A204.1 (cell line): ENCODE data around the gene MYBPHL.

Source experiments
- FAIRE-seq: peaks from 2 replicates; lab custom pipeline; 2012; peaks lifted over from hg19 to GRCh38; lab: Jason Lieb, UNC

MYBPHL gene

DNA sequence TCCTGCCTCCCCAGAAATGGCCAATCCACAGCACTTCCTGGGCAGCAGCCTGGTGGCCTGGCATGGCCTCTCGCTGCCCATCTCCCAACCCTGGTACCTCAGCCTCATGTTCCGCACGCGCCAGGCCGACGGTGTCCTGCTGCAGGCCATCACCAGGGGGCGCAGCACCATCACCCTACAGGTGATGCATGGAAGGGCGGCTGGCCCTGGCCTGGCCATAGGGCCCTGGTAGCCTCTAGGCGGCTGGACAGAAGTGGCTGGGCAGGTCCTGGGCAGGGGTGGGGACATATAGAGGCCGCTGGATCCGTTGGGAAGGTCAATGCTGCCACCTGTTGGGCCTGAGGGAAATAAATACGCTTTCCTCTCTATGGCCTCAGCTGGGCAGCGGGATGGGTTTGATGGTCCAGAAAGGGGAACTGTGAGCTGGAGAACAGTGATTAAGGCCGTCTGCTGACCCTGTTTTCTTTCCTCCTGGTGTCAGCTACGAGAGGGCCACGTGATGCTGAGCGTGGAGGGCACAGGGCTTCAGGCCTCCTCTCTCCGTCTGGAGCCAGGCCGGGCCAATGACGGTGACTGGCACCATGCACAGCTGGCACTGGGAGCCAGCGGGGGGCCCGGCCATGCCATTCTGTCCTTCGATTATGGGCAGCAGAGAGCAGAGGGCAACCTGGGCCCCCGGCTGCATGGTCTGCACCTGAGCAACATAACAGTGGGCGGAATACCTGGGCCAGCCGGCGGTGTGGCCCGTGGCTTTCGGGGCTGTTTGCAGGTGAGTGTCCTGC lies 43.0 kb downstream of the MYBPHL start:
- no peak for FAIRE-seq

DNA sequence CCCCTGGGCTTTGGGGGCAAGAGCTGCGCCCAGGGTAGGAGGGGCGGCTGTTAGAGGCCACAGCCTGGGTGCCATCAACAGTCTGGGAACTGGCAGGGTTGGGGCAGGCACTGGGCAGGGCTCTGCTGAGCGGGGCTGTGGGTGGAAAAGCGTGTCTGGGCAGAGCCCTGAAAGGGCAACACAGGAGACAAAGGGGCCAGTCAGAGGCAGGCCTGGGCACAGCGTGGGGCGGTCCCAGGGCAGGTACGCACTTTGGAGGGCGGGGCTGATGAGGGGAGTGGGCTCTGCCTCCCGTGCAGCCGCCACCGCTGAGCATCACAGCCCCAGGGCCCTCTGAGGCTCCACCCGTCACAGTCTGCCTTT lies 43.6 kb downstream of the MYBPHL start:
- no peak for FAIRE-seq

DNA sequence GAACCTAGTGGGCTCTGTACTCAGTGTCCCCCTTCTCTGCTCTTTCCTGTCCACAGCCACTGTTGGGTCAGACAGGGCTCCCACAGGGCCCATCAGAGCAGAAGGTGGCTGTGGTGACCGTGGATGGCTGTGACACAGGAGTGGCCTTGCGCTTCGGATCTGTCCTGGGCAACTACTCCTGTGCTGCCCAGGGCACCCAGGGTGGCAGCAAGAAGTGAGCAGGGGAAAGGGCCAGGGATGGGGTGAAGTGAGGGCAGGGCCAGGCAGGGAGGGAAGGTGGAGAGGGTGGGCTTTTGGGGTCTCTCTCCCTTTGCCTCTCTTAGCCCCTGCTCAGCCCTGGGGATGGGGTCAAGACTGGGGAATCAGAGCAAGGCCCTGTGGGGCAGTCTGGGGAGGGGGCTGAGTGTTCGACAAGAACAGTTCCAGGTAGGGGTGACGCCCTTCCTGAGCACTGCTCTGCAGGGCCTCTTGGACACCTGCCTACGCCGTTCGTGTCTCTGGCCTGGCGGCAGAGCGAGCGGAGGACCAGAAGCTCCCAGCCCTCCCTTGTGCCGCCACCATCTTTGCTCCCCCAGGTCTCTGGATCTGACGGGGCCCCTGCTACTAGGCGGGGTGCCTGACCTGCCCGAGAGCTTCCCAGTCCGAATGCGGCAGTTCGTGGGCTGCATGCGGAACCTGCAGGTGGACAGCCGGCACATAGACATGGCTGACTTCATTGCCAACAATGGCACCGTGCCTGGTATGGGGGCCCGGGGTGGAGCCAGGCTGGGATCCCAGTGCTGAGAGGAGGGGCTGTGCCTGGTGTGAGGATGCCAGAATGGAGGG lies 44.4 kb downstream of the MYBPHL start:
- FAIRE-seq = no peak

DNA sequence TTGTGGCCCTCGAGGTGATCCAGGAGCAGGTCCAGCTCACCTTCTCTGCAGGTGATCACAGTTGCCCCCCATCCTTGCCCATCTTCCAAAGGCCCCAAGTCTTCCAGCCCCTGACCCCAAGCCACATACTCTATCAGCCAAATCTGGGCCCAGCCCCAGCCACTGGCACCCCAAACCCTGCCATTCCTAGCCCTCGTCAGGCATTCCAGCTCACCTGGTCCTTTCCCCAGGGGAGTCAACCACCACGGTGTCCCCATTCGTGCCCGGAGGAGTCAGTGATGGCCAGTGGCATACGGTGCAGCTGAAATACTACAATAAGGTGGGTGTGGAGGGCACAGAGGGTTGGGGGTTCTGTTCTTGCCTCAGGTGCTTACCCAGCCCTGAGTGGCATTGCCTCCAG lies 45.2 kb downstream of the MYBPHL start:
- FAIRE-seq = no peak

DNA sequence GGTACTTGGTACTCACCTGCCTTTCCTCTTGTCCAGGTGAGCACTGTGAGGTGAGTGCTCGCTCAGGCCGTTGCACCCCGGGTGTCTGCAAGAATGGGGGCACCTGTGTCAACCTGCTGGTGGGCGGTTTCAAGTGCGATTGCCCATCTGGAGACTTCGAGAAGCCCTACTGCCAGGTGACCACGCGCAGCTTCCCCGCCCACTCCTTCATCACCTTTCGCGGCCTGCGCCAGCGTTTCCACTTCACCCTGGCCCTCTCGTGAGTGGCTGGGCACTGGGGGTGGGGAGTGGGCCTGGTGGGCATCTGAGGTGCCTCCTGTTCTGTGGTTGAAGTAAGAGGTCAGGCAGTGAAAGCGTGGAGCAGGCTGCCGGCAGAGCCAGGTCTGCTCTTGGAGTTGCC lies 45.8 kb downstream of the MYBPHL start:
- no peak for FAIRE-seq

DNA sequence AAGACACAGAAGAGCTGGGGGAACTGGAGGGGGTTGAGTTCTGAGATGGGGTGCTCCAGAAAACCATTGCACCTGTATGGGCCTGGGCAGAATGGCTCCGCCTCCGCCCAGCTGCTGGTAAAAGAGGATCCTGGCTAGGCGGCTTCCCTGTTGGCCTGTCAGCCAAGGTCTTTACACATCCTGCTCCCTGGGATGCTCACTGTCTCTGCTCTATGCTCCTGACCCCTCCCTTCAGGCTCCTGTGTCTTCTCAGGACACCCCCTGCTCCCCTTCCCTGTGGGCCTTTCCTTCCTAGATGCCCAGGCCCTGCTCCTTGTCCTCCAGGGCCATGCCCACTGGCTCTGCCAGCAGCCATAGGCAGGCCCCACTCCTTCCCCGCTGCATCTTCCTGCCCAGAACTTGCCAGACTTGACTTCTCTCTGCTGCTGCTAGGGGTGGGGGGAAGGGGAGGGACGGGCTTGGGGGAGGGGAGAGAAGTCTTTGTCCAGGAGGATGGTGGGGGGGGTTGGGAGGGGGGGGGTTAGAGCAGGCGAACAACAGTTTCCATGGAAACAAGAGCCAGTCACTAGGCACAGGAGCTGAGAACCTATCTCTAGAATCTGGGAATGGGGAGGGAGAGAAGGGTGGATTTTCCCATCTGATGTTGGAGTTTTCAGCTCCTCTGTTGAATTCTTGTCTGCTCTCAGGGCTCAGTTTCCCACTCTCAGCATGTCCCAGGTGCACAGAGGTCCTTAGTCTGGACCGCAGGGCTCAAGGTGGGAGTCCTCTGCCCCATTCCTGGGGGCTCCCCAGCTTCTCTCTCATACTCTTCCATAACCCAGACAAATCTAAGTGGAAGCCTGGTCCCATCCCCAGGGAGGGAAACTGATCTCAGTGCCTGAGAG lies 46.9 kb downstream of the MYBPHL start:
- FAIRE-seq = no peak

DNA sequence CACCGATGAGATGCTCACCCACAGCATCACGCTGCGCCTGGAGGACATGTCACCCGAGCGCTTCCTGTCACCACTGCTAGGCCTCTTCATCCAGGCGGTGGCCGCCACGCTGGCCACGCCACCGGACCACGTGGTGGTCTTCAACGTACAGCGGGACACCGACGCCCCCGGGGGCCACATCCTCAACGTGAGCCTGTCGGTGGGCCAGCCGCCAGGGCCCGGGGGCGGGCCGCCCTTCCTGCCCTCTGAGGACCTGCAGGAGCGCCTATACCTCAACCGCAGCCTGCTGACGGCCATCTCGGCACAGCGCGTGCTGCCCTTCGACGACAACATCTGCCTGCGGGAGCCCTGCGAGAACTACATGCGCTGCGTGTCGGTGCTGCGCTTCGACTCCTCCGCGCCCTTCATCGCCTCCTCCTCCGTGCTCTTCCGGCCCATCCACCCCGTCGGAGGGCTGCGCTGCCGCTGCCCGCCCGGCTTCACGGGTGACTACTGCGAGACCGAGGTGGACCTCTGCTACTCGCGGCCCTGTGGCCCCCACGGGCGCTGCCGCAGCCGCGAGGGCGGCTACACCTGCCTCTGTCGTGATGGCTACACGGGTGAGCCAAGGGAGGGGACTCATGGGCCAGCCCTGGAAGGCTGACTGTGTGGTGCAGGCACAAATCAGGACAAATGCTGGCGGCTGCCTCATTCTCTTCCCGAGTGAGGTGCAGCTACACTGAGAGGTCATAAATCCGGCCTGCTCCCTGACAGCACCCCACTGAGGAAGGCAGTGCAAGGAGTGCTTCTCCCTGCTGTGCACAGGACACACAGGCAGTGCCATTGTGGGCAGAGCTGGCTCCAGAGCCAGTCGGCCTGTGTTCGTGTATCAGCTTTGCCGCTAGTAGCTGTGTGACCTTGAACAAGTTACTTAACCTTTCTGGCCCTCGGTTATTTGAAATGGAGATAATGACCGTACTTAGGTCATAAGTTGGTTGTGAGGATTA lies 48.0 kb downstream of the MYBPHL start:
- FAIRE-seq = no peak

DNA sequence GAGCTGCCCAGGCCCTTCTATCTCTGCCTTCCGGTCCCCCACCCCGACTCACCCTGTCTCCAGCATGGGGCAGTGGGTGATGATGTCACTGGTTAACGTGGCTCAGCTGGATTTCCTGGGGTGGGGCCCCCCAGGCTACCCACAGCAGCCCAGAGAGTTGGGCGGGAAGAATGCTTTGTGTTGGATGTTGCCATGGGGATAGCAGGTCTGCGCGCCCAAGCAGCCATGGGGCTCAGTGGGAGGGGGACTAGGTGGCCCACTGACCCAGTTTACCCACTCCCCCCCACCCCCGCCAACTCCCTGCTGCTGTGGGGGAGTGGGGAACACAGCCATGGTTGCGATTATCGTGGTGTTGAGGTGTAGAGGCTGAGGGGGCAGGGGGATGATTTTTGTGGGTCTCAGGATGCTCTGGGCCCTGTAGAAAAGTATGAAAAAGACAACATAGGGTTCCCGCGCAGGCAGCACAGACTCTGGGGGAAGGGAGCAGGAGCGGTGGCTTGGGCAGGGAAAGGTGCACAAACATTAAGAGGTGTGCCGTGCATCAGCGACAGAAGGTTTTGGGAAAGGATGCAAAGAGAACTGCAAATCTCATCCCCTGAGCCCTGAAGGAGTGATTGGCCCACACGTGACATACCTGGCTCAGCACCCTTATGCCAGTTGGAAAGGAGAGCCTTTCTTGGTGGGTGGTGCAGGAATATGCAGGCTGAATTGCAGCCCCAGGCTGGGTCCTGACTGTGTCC lies 49.0 kb downstream of the MYBPHL start:
- FAIRE-seq = no peak

DNA sequence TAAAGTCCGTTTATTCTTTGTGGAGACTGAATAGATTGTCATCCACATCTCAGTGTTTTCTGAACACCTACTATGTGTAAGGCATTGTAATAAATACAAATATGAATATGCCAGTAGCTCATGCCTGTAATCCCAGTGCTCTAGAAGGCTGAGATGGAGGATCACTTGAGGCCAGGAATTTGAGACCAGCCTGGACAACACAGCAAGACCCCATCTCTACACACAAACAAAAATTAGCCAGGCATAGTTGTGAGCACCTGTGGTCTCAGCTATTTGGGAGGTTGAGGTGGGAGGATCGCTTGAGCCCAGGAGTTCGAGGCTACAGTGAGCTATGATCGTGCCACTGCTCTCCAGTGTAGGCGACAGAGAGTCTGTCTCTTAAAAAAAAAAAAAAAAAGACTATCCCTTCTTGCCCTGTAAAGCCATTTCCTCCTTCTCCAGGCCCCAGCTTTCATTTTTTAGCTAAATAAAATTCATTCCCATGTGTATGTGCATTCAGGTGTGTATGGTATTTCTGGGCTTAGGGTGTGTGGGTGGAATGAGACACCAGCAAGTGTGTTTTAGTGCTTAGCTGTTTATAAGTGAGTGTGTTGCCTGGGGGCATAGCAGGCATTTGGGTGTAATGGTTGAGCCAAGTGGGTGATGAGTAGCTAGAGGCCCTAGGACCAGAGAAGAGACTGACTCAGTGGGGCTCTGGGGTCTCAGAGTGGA lies 49.7 kb downstream of the MYBPHL start:
- FAIRE-seq = no peak

DNA sequence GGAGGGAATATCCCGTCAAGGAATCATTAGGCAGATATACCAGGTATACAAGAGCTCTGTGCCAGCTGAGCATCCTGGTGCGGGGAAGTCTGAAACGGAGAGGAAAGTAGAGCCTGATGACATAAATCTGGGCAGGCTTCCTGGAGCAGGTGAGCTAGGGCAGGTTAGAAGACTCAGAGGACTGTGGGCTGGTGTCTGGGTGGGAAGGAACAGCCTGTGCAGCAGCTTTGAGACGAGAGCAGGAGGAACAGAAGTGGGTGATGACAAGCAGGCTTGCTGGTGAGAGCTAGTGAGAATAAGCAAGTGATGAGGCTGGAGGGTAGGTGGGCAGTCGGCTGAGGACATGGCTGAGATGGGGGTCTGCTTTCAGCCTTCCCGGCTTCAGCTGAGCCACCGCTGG lies 50.7 kb downstream of the MYBPHL start:
- no peak for FAIRE-seq

DNA sequence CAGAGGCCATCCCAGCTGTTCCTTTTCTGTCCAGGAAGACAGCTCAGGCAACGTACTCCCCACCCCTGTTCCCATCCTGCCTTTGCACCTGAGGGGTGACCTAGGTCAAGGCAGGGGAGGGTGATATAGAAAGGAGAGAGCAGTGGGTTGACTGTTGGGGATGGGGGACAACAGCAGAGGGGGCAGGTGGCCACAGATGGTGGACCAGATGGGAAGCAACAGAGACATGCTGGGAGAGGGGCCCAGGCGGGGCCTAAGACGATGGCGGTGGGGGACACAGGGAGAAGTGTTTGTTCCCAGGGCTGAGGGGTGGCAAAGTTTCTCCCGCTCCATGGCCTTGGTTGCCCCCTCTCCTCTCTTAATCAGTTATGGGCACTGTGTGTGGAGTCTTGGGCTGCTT lies 51.1 kb downstream of the MYBPHL start:
- no peak for FAIRE-seq

DNA sequence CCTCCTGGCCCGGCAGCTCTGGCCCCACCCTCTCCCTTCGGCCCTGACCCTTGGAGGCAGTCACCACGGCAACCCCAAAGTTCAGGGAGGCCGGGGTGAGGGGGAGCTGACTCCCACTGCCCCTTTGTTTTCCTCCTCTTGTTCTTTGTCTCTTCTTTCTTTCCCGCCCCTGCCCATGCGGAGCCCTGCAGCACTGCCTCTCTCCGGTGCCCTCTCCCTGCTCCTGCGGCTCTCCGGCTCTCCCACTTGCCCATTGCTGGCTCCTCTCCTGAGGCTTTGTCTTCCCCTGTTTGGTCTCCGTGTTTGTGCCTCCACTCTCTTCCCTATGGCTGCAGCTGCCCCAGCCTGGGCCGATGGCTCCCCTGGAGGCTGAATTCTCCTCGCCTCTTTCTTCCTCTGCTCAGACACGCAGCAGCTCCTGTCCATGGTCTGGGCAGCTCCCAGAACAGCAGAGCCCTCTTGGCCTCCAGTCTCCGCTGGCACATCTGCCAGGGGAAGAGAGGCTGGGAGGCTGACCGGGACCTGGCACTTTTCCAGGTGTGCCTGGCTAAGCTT lies 51.6 kb downstream of the MYBPHL start:
- FAIRE-seq = no peak

DNA sequence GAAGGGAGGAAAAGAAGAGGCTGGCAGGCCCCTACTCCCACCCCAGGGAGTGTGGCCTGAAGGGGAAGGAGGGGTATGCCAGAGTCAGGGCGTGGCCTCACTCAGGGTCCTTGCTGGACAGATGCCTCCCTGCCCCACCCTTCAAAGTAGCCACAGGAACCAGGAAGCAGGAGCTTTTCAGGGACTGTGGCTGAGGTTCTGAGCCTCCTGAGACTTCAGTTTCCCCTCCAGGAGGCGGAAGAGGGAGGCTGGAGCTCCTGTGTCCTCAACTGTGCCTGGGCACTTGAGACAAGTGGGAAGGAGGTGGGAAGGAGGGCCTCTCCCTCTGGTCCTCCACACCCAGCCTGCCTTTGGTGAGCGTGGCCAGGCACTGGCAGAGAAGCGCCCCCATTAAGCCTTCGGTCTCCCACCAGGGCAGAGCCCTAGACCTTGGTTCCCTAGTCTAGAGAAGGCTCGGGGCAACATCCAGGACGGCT lies 52.2 kb downstream of the MYBPHL start:
- no peak for FAIRE-seq

DNA sequence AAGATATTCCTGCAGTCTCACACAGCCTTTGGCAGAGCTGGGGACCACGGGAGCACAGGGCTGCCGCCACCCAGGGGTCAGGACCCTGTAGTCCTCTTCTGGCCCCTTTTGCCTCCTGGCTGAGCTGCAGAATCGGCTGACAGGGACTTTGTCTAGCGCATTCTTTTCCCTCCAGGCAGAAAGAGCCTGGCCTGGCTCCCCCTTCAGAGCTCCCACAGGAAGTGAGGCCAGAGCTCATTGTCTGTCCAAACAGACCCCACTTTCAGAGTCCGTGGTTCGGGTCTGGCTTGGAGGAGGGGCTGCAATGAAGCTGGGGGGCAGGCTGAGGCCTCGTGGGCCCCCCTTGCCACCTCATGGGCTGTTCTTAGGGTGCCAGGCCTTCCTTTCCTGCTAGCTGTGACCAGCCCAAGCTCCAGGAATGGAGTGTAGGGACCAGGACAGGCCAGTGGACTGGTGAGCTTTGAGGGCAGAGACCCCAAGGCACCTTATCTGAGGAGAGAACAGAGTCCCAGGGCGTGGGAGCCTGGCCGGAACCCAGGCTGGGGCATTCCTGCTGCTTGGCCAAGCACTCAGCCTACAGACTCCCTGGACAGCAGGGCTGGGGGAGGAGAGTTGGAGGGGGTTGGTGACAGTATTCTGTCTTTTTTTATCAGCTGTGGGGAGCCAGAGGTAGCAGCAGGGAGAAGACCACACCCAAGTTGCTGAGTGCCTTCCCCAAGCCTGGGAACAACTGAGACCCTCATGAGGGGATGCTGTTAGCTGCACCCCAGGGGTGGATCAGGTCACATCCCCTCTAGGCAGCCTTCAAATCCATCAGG lies 52.8 kb downstream of the MYBPHL start:
- FAIRE-seq = no peak

DNA sequence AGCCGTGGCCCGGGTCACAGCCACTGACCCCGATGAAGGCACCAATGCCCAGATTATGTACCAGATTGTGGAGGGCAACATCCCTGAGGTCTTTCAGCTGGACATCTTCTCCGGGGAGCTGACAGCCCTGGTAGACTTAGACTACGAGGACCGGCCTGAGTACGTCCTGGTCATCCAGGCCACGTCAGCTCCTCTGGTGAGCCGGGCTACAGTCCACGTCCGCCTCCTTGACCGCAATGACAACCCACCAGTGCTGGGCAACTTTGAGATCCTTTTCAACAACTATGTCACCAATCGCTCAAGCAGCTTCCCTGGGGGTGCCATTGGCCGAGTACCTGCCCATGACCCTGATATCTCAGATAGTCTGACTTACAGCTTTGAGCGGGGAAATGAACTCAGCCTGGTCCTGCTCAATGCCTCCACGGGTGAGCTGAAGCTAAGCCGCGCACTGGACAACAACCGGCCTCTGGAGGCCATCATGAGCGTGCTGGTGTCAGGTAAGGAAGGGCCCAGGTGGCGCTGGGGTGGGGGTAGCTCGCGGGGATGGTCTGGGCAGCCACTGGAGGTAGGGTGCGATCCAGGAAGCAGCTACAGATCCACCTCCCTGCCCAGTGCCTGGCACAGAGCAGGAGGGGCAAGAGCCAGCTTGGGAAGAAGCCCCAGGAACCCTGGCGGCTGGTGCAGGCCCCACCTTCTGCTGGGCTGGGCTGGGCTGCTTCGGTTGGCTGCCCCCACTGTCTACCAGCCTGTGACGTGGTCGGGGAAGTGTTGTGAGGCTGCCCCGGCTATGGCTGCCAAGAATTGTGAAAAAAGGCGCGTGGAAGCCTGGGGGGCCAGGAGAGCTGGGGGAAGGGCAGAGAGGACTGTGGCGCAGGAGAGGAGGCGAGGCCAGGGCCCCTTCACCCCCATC lies 53.7 kb downstream of the MYBPHL start:
- no peak for FAIRE-seq

DNA sequence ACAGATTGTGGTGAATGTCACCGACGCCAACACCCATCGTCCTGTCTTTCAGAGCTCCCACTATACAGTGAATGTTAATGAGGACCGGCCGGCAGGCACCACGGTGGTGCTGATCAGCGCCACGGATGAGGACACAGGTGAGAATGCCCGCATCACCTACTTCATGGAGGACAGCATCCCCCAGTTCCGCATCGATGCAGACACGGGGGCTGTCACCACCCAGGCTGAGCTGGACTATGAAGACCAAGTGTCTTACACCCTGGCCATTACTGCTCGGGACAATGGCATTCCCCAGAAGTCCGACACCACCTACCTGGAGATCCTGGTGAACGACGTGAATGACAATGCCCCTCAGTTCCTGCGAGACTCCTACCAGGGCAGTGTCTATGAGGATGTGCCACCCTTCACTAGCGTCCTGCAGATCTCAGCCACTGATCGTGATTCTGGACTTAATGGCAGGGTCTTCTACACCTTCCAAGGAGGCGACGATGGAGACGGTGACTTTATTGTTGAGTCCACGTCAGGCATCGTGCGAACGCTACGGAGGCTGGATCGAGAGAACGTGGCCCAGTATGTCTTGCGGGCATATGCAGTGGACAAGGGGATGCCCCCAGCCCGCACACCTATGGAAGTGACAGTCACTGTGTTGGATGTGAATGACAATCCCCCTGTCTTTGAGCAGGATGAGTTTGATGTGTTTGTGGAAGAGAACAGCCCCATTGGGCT lies 54.5 kb downstream of the MYBPHL start:
- no peak for FAIRE-seq
